Tibial artery (tissue), 4 donors: ENCODE data around the gene KDM5A.

Experiments
- DNase-seq, 2 donors: peaks; one replicate each; pipeline ENCODE4 v3.0.0-alpha.2; 2019
- H3K27ac ChIP-seq, 2 donors: fragments of 200-600 bp; sonication (generic) in 1 of 2; 1 replicate in 1 of 2; 2 replicates in 1 of 2; pipeline ENCODE4 v1.5.1; 2018 to 2019; ENCODE audit warnings: mild to moderate bottlenecking in 1 of 2
- H3K27me3 ChIP-seq, 2 donors: fragments of 200-600 bp; sonication (generic) in 1 of 2; one replicate each; pipeline versions ENCODE4 v1.5.1 to v1.6.0; 2016 to 2019
- H3K36me3 ChIP-seq, 3 donors: fragments of 200-600 bp; sonication (generic) in 2 of 3; one replicate each; pipeline ENCODE4 v1.5.1; 2016 to 2019; ENCODE audit warnings: mild to moderate bottlenecking in 2 of 3
- H3K4me1 ChIP-seq, 4 donors: fragments of 200-600 bp; sonication (generic) in 2 of 4; 1 replicate in 3 of 4; 2 replicates in 1 of 4; pipeline ENCODE4 v1.5.1; 2016 to 2019
- H3K4me3 ChIP-seq, 2 donors: fragments of 200-600 bp; sonication (generic) in 1 of 2; 1 replicate in 1 of 2; 2 replicates in 1 of 2; pipeline ENCODE4 v1.5.1; 2018 to 2019; ENCODE audit warnings: mild to moderate bottlenecking in 2 of 2
- H3K9me3 ChIP-seq, 3 donors: fragments of 200-600 bp; sonication (generic) in 1 of 3; one replicate each; pipeline ENCODE4 v1.5.1; 2016 to 2019
- intact Hi-C: fragments of 100-400 bp; cut with DNase I; formaldehyde crosslinking; loops from one replicate; pipeline ENCODE4 v1.15.0; 2023; ENCODE audit warnings: low total_unique reads
- TF ChIP-seq, protein P1 (sequence below), 2 experiments: fragments of 200-600 bp in 1 of 2; fragments of 450-650 bp in 1 of 2; IDR thresholded peaks; one replicate each; pipeline ENCODE4 v1.5.1; 2017 to 2019; ENCODE audit warnings: antibody characterized with exemption in 2 of 2, mild to moderate bottlenecking in 1 of 2, moderate library complexity in 1 of 2

KDM5A gene

DNA sequence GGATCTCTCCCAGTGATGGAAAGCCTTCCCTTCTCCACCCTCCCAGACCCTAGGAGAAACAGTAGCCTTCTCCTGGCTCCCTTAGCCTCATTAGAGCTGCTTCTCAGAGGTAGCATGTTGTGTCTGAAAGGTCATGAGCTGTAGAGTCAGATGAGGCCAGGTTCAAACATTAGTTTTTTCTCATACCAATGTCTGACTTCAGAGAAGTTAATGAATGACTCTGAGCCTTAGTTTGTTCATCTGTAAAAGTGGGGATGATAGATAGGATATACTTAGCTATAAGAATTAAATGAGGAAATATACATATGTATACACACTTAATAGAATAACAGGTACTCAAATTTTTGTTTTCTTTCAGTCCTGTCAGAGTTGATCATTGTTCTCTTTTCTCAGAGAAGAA, 127.0 kb downstream of the KDM5A start:
- Histone ChIP-seq H3K9me3 (no peaks in the 10 kb centered on the region), H3K4me3 (no peak overlapping the region), H3K4me1 (no peaks in the 10 kb centered on the region), H3K27me3 (peaks cover 0 to 41% of the 10 kb centered on the region in 2 donors), H3K27ac (no peak overlapping the region), H3K36me3 (no peaks in the 10 kb centered on the region)
- TF ChIP-seq, protein P1, sequence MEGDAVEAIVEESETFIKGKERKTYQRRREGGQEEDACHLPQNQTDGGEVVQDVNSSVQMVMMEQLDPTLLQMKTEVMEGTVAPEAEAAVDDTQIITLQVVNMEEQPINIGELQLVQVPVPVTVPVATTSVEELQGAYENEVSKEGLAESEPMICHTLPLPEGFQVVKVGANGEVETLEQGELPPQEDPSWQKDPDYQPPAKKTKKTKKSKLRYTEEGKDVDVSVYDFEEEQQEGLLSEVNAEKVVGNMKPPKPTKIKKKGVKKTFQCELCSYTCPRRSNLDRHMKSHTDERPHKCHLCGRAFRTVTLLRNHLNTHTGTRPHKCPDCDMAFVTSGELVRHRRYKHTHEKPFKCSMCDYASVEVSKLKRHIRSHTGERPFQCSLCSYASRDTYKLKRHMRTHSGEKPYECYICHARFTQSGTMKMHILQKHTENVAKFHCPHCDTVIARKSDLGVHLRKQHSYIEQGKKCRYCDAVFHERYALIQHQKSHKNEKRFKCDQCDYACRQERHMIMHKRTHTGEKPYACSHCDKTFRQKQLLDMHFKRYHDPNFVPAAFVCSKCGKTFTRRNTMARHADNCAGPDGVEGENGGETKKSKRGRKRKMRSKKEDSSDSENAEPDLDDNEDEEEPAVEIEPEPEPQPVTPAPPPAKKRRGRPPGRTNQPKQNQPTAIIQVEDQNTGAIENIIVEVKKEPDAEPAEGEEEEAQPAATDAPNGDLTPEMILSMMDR (IDR thresholded peaks at IDR 0.05) = no peak
- no peak for DNase-seq
- intact Hi-C loops = no loop called here

DNA sequence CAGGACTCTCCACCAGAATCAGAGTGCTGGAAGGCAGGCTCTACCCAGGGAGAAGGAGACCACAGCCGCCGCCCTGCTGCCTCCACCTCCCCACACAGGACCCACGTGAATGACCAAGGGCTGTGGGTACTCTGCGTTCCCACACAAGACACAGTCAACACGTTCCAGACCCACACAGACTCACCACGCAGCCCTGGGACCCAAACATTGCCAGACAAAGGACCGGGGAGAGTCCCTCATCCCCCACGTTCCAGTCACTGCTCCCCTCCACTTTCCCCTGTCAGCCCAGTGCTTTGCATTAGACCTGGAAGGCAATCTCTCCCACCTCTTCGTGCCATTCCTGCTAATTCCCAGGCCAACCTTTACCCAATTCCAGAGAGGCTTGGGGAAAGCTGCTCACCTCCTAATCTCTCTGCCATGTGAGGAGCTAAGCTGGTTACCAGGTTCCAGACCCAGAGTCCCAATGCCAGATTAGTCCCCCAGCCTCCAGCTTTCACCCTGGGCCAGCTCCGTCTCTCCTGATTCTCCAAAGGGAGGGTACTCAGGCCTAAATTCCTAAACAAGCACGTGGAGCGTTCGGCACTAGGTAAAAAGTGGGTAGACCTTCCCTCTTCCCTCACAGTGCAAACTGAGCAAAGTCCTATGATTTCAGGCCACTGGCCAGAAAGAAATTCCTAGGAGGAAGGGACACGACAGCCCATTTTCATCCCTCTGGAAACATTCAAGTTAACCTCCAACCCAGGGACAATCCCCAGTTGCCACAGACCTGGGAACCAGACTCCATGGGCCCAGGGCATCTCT, 131.4 kb downstream of the KDM5A start:
- no peak for DNase-seq
- Histone ChIP-seq H3K4me1 (no peaks in the 10 kb centered on the region), H3K27me3 (peaks cover 0 to 38% of the 10 kb centered on the region in 2 donors), H3K4me3 (no peak overlapping the region), H3K36me3 (no peaks in the 10 kb centered on the region), H3K9me3 (no peaks in the 10 kb centered on the region), H3K27ac (no peak overlapping the region)
- TF ChIP-seq, protein P1 (IDR thresholded peaks at IDR 0.05) = no peak
- intact Hi-C loops = no loop called here

DNA sequence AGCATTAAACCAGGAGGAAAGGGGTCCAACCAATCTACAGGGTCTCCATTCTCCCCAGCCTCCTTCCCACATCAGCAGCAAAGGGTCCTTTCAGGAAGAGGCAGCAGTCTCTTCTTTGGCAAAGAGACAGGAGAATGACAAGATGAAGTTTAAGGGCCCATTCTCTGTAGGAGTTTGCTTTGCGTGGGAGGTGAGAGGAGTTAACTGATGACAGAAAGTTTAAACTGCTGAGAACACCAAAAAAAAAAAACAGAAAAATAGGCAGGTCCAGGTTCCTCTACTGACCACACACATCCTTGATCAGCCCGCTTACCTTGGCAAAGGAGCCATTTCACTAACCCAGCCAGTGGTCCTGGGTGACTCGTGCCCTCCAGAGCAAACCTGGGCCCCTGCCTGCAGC, 132.2 kb downstream of the KDM5A start:
- Histone ChIP-seq H3K4me1 (no peaks in the 10 kb centered on the region), H3K27me3 (peaks cover 0 to 36% of the 10 kb centered on the region in 2 donors), H3K36me3 (no peaks in the 10 kb centered on the region), H3K9me3 (no peaks in the 10 kb centered on the region), H3K27ac (no peak overlapping the region), H3K4me3 (no peak overlapping the region)
- intact Hi-C loops = no loop called here
- DNase-seq = no peak
- TF ChIP-seq, protein P1 (IDR thresholded peaks at IDR 0.05) = no peak

DNA sequence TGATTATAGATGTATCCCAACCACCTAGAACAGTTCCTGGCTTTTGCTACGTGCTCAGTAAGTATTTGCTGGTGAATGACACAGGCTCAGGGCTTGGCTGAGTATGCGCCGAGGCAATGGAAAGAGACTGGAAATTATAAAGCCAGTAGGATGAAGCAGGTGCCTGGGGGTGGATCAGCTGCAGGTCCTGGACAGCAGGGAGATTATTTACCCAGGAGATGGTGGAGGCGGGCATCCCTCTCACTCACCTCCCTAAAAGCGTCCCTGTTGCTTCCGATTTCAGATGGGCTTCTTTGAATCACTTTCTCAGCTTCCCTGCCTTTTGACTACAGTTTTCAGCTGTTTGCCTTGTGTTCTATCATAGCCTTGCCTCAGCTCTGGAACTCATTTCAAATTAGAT, 132.9 kb downstream of the KDM5A start:
- H3K27me3 ChIP-seq = peaks cover 0 to 33% of the 10 kb centered on the region in 2 donors

DNA sequence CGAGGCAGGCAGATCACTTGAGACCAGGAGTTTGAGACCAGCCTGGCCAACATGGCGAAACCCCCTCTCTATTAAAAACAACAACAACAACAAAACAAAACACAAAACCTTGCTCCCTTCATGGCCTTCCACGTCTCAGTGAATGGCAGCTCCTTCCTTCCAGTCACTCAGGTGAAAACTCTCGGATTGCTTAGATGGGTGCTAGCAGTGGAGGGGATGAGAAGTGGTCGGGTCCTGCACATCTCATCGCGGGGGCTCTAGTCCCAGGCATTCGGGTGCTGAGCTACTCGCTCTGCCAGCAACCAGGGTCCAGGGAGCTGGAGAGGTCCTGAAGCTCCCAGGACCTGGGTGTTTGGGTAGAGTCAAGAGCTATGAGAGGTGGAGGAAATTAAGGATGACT, 134.2 kb downstream of the KDM5A start:
- no peak overlapping the region for H3K27ac ChIP-seq
- H3K4me1 ChIP-seq = no peaks in the 10 kb centered on the region
- H3K36me3 ChIP-seq = no peaks in the 10 kb centered on the region
- no peak for DNase-seq
- no peaks in the 10 kb centered on the region for H3K9me3 ChIP-seq
- H3K4me3 ChIP-seq = no peak overlapping the region
- TF ChIP-seq, protein P1 (IDR thresholded peaks at IDR 0.05) = no peak
- peaks cover 0 to 26% of the 10 kb centered on the region in 2 donors for H3K27me3 ChIP-seq
- intact Hi-C loops = no loop called here

More for the DNA sequence above, 132.9 kb downstream of the KDM5A start:
- TF ChIP-seq, protein P1 (IDR thresholded peaks at IDR 0.05) = no peak
- H3K4me1 ChIP-seq = no peaks in the 10 kb centered on the region
- H3K4me3 ChIP-seq = no peak overlapping the region
- intact Hi-C loops = no loop called here
- H3K9me3 ChIP-seq = no peaks in the 10 kb centered on the region
- no peaks in the 10 kb centered on the region for H3K36me3 ChIP-seq
- DNase-seq = no peak
- no peak overlapping the region for H3K27ac ChIP-seq
